ENCODE data around the gene METTL26.

METTL26 gene

DNA sequence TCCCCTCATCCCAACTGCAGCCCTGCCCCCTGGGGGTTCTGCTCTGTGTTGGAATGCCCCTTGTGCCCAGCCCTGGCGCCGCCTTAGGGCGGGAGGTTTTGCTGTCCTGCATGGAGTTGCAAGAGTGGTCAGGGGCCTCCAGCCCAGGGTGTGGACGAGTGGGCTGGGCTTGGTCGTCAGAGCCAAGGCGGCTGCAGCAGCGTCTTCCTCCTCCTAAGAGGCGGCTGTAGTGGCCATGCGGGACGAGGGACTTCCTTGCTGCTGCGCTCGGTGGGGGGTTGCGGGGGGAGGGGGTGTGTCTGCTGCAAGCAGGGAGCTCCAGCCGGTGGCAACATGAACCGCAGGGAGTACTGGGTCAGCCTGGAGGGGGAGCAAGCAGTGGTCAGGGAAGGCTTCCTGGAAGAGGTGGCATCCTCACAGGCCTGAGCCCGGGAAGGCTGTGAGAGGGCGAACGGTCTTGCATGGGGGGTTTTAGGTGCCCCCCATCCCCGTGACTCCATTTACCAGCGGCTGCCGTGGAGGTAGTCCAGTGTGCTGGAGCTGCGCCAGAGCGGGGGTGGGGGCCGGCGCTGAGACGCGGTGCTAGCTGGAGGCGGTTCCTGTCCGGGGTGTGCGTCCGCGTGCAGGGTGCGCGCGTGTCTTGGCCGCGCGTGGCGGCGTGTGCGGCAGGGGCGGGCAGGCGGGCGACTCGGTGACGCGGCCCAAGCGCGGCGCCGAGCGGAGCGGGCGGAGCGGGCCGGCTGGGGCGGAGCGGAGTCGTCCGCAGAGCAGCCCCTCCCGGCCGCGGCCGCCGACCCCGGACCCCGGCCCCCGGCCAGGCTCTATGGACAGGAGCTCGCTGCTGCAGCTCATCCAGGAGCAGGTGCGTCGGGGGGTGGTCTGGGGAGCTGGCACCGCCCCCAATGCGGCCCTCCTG lies 39.1 kb upstream of the METTL26 start, which contains the start of gene RHBDL1:
Gene RHBDL1, plus strand, starts transcription at position 704 of the 916 bp plus-strand sequence. Its CDS starts 120 bp downstream, at position 824.
- Histone ChIP-seq H3K79me2 (ENCODE audit: low read length) (peaks cover 1% of the 10 kb centered on the region), H3K4me1 (ENCODE audit: low read length) (no peaks in the 10 kb centered on the region), H3K4me2 (ENCODE audit: low read depth, low read length) (no peak within 1 kb of the TSS), H3K27ac (ENCODE audit: low read length) (no peak within 1 kb of the TSS), H4K20me1 (ENCODE audit: insufficient read depth, low read length) (no peaks in the 10 kb centered on the region), H2AFZ (ENCODE audit: low read length) (no peak within 1 kb of the TSS), H3K27me3 (replicated peaks; ENCODE audit: insufficient read depth, low read length) (no peaks in the 10 kb centered on the region), H3K36me3 (replicated peaks; ENCODE audit: insufficient read depth, low read length) (no peaks in the 10 kb centered on the region; the same call in 1 of the 2 replicates), H3K9me2 (replicated peaks; ENCODE audit: insufficient read depth, low read length) (no peaks in the 10 kb centered on the region), H3K4me3 (ENCODE audit: low read length) (no peak within 1 kb of the TSS), H3F3A (ENCODE audit: insufficient read depth, low read length) (no peaks in the 10 kb centered on the region), H3K9me3 (replicated peaks; ENCODE audit: insufficient read depth, low read length) (no peaks in the 10 kb centered on the region), H3K9ac (ENCODE audit: low read length) (no peak within 1 kb of the TSS)
- DNase-seq = no peak
- TF ChIP-seq, protein P1, sequence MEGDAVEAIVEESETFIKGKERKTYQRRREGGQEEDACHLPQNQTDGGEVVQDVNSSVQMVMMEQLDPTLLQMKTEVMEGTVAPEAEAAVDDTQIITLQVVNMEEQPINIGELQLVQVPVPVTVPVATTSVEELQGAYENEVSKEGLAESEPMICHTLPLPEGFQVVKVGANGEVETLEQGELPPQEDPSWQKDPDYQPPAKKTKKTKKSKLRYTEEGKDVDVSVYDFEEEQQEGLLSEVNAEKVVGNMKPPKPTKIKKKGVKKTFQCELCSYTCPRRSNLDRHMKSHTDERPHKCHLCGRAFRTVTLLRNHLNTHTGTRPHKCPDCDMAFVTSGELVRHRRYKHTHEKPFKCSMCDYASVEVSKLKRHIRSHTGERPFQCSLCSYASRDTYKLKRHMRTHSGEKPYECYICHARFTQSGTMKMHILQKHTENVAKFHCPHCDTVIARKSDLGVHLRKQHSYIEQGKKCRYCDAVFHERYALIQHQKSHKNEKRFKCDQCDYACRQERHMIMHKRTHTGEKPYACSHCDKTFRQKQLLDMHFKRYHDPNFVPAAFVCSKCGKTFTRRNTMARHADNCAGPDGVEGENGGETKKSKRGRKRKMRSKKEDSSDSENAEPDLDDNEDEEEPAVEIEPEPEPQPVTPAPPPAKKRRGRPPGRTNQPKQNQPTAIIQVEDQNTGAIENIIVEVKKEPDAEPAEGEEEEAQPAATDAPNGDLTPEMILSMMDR (IDR thresholded peaks at IDR 0.05; ENCODE audit: low read length) = no peak
- TF ChIP-seq EZH2phosphoT487 (IDR thresholded peaks at IDR 0.05; ENCODE audit: low read length) (no peak), EZH2 (optimal IDR thresholded peaks at IDR 0.05; ENCODE audit: low read depth, low read length) (no peak)

DNA sequence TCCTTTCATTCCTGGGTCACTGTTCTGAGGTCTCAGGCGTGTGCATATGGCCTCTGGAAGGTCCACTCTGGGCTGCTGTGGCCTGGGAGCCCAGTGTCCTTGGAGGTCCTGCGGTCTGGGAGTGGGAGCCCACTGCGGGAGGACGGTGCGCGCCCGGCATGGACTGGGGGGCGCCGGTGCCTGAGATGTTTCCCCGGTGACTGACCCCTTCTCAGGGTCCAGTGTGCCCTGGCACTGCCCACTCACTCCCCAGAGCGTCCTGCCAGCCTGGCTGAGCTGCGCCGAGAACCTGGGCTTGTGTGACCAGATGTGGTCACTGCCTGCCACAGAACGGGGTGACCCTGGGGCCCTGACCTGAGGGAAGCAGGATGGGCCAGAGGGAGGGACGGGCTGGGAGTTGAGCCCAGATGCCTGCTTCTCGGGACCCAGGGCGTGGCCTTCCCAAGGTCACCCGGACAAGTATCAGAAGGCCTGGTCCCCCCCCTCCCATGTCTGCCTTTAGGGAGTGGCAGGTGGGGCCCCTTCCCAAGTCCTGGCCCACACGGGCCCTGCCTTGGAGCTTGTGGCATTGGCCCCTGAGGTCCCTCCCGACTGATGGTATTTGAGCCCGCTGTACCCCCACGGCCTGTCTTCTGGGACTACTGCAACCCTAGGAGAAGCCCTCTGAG lies 38.2 kb upstream of the METTL26 start:
- Histone ChIP-seq H3K9ac (ENCODE audit: low read length) (no peak overlapping the region), H3K4me3 (ENCODE audit: low read length) (no peak overlapping the region), H2AFZ (ENCODE audit: low read length) (no peak overlapping the region), H3K36me3 (replicated peaks; ENCODE audit: insufficient read depth, low read length) (no peaks in the 10 kb centered on the region; the same call in 1 of the 2 replicates), H3K4me2 (ENCODE audit: low read depth, low read length) (no peak overlapping the region), H3K9me2 (replicated peaks; ENCODE audit: insufficient read depth, low read length) (no peaks in the 10 kb centered on the region), H3F3A (ENCODE audit: insufficient read depth, low read length) (no peaks in the 10 kb centered on the region), H3K27ac (ENCODE audit: low read length) (no peak overlapping the region), H3K4me1 (ENCODE audit: low read length) (no peaks in the 10 kb centered on the region), H4K20me1 (ENCODE audit: insufficient read depth, low read length) (no peaks in the 10 kb centered on the region), H3K79me2 (ENCODE audit: low read length) (peaks cover 10% of the 10 kb centered on the region), H3K9me3 (replicated peaks; ENCODE audit: insufficient read depth, low read length) (no peaks in the 10 kb centered on the region), H3K27me3 (replicated peaks; ENCODE audit: insufficient read depth, low read length) (no peaks in the 10 kb centered on the region)
- TF ChIP-seq EZH2phosphoT487 (IDR thresholded peaks at IDR 0.05; ENCODE audit: low read length) (no peak), EZH2 (optimal IDR thresholded peaks at IDR 0.05; ENCODE audit: low read depth, low read length) (no peak)
- TF ChIP-seq, protein P1 (IDR thresholded peaks at IDR 0.05; ENCODE audit: low read length) = no peak
- no peak for DNase-seq

DNA sequence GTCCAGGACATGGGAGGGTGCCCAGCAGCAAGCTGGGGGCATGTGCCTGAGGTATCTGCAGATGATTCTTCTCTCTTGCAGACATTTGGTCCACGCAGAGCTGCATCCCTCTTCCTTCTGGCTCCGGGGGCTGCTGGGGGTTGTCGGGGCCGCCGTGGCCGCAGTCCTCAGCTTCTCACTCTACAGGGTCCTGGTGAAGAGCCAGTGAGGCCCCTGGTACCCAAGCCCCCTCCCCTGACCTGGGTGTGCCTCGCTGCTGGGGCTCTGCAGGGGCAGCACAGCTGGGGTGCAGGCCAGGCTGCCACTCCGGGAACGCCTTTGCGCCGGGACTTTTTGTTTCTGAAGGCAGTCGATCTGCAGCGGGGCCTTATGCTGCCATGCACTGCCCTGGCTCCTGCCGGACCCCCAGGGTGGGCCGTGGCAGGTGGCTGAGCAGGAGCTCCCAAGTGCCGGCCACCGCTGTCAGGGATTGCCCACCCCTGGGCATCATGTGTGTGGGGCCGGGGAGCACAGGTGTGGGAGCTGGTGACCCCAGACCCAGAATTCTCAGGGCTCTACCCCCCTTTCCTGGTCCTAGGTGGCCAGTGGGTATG lies 37.4 kb upstream of the METTL26 start:
- no peak for TF ChIP-seq EZH2phosphoT487 (IDR thresholded peaks at IDR 0.05; ENCODE audit: low read length)
- no peak for TF ChIP-seq EZH2 (optimal IDR thresholded peaks at IDR 0.05; ENCODE audit: low read depth, low read length)
- TF ChIP-seq, protein P1 (IDR thresholded peaks at IDR 0.05; ENCODE audit: low read length) = no peak
- H3K4me2 ChIP-seq (ENCODE audit: low read depth, low read length) = no peak overlapping the region
- H2AFZ ChIP-seq (ENCODE audit: low read length) = no peak overlapping the region
- peaks cover 18% of the 10 kb centered on the region for H3K79me2 ChIP-seq (ENCODE audit: low read length)
- no peak overlapping the region for H3K9ac ChIP-seq (ENCODE audit: low read length)
- no peaks in the 10 kb centered on the region for H3K27me3 ChIP-seq (replicated peaks; ENCODE audit: insufficient read depth, low read length)
- no peak overlapping the region for H3K4me3 ChIP-seq (ENCODE audit: low read length)
- H4K20me1 ChIP-seq (ENCODE audit: insufficient read depth, low read length) = no peaks in the 10 kb centered on the region
- H3K36me3 ChIP-seq (replicated peaks; ENCODE audit: insufficient read depth, low read length) = no peaks in the 10 kb centered on the region; the same call in 1 of the 2 replicates
- DNase-seq = no peak
- 0 out of 2 replicates have a peak, but pooled peaks cover 6% of the 10 kb centered on the region for H3K4me1 ChIP-seq (ENCODE audit: low read length)
- no peaks in the 10 kb centered on the region for H3K9me3 ChIP-seq (replicated peaks; ENCODE audit: insufficient read depth, low read length)
- H3K27ac ChIP-seq (ENCODE audit: low read length) = no peak overlapping the region
- no peaks in the 10 kb centered on the region for H3K9me2 ChIP-seq (replicated peaks; ENCODE audit: insufficient read depth, low read length)
- H3F3A ChIP-seq (ENCODE audit: insufficient read depth, low read length) = no peaks in the 10 kb centered on the region

Measured in MM.1S (cell line).